Measurements from ENCODE around the gene LBX2. TPM values are rescaled to one million over a fixed set of nuclear protein-coding genes. Genes with fewer than 3 reads are reported as not detected.

Gene LBX2
- total RNA-seq (1 to 10 TPM in 2 of 10 donors, under 1 TPM in 6, not detected in 2; 0.17 to 1.5 (median 0.39) TPM), polyA plus RNA-seq (under 1 TPM; 0.44 to 0.64 TPM)
- long read RNA-seq, donor 1, partial matches to known transcripts: 0 of 1 reads
- long read RNA-seq, donor 1, other reads (novel, unspliced or antisense): 1 of 1 reads
- long read RNA-seq, donor 2: 0 reads
- long read RNA-seq, donor 3: 0 reads

GRCh38 chr2:74499267-74499939 lies at the start of gene LBX2:
Gene LBX2, minus strand, starts transcription at chr2:74499603. Its CDS starts 66 bp downstream, at chr2:74499537.
- Histone ChIP-seq H3K4me1 (peaks cover 11 to 56% (median 43%) of the 10 kb centered on the region in 9 donors), H3K4me3 (peak within 1 kb of the TSS in 7 of 10 donors; percentile 22 to 57 (median 40)), H3K36me3 (peaks cover 0 to 6% (median 0%) of the 10 kb centered on the region in 9 donors), H3K9me3 (no peaks in the 10 kb centered on the region), H3K27ac (no peak within 1 kb of the TSS), H3K27me3 (peaks cover 9 to 74% (median 66%) of the 10 kb centered on the region in 7 donors)
- TF ChIP-seq, protein P1, sequence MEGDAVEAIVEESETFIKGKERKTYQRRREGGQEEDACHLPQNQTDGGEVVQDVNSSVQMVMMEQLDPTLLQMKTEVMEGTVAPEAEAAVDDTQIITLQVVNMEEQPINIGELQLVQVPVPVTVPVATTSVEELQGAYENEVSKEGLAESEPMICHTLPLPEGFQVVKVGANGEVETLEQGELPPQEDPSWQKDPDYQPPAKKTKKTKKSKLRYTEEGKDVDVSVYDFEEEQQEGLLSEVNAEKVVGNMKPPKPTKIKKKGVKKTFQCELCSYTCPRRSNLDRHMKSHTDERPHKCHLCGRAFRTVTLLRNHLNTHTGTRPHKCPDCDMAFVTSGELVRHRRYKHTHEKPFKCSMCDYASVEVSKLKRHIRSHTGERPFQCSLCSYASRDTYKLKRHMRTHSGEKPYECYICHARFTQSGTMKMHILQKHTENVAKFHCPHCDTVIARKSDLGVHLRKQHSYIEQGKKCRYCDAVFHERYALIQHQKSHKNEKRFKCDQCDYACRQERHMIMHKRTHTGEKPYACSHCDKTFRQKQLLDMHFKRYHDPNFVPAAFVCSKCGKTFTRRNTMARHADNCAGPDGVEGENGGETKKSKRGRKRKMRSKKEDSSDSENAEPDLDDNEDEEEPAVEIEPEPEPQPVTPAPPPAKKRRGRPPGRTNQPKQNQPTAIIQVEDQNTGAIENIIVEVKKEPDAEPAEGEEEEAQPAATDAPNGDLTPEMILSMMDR (IDR thresholded peaks at IDR 0.05): no peak
- intact Hi-C loops (cut with DNase I): no loop called here
- ATAC-seq (no peak), DNase-seq (no peak)
- WGBS, 2 donors: 2 to 5% methylated on average over 65 of the region's 65 CpGs

DNA sequence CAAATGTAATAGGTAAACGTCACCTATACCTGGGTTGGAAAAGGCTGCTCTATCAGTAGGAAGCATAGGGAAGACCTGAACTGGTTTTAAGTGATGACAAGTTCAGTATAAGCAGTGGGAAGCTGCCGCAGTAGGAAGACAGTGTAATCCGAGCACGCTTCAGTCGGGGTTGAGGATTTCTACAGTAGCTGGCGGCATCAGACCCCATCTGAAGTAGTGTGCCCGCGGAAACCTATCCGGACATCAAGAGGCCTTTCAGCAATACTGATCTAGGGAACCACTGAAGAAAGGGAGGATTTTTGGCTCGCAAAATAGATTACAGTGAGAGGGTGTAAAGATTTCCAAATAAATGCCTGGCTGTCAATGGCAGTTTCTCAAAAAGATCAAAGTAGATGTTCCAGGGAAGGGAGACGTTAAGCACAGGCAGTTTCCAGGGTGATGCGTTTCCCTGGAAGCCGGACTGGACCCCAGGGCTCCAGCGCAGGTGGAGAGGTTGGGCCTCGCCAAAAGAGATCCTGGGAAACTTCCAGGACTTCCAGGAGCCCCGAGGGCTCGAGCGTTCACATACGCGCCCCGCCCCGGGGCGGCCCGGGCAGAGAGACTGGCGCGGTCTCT lies 49.0 kb upstream of the LBX2 start:
- H3K4me3 ChIP-seq: peak overlapping the region; percentile 22 to 82 (median 68)
- H3K9me3 ChIP-seq: no peaks in the 10 kb centered on the region
- ATAC-seq (peak in 2 of 8 donors; percentile 0 to 2), DNase-seq (no peak)
- peaks cover 3 to 28% (median 19%) of the 10 kb centered on the region in 9 donors for H3K4me1 ChIP-seq
- WGBS, 2 donors: 12% methylated on average over 23 to 26 of the region's 26 CpGs
- H3K36me3 ChIP-seq: no peaks in the 10 kb centered on the region
- intact Hi-C loops (cut with DNase I): loop anchor here in 1 of 10 donors (5.0 kb wide), 1 partner anchor 39 kb away; no protein-coding TSS in a partner anchor
- TF ChIP-seq, protein P1 (IDR thresholded peaks at IDR 0.05): no peak
- peaks cover 0 to 19% (median 0%) of the 10 kb centered on the region in 7 donors for H3K27me3 ChIP-seq
- H3K27ac ChIP-seq: peak overlapping the region; percentile 57 to 92 (median 80)

- TF ChIP-seq, protein P1 (IDR thresholded peaks at IDR 0.05): no peak
- H3K27ac ChIP-seq: no peak overlapping the region
- H3K9me3 ChIP-seq: no peaks in the 10 kb centered on the region
- intact Hi-C loops (cut with DNase I): loop anchor here in 1 of 10 donors (5.0 kb wide), 1 partner anchor 41 kb away; no protein-coding TSS in a partner anchor
- WGBS, 2 donors: 74 to 82% methylated on average over 3 of the region's 3 CpGs
- ATAC-seq (no peak), DNase-seq (no peak)
- H3K27me3 ChIP-seq: peaks cover 0 to 19% (median 0%) of the 10 kb centered on the region in 7 donors
- H3K4me3 ChIP-seq: no peak overlapping the region
- H3K4me1 ChIP-seq: peaks cover 3 to 27% (median 17%) of the 10 kb centered on the region in 9 donors
- no peaks in the 10 kb centered on the region for H3K36me3 ChIP-seq
Measured at GRCh38 chr2:74546004-74546403, 46.6 kb upstream of the LBX2 start.

DNA sequence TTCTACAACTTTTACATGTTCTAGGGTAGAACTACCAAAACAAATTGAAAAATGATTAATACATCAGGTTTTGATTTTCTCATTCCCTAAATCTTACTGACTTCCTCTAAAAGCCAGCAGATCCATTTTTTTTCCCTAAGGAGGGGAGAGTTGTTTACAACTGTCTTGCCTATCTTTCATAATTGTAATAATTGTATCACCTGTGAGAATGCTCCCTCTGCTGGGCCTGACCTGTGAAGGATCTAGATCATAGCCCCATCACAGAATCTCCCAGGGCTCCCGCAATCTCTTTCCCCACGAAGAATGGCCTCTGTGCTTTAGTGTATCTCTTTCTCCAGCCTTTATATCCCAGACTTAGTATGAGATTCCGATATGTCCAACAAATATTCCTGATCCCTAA lies 45.2 kb upstream of the LBX2 start:
- no peak overlapping the region for H3K27ac ChIP-seq
- intact Hi-C loops (cut with DNase I): loop anchor here in 1 of 10 donors (5.0 kb wide), 1 partner anchor 43 kb away; no protein-coding TSS in a partner anchor
- no peaks in the 10 kb centered on the region for H3K36me3 ChIP-seq
- DNase-seq: no peak
- H3K4me1 ChIP-seq: peaks cover 7 to 35% (median 15%) of the 10 kb centered on the region in 9 donors
- 88 to 90% methylated on average over 3 of the region's 3 CpGs for WGBS, 2 donors
- no peak overlapping the region for H3K4me3 ChIP-seq
- peaks cover 0 to 16% (median 0%) of the 10 kb centered on the region in 7 donors for H3K27me3 ChIP-seq
- H3K9me3 ChIP-seq: no peaks in the 10 kb centered on the region
- no peak for ATAC-seq
- TF ChIP-seq, protein P1 (IDR thresholded peaks at IDR 0.05): no peak
